Pancreas (tissue), 10 donors: ENCODE data around the gene CCNT1. TPM values are rescaled to one million over a fixed set of nuclear protein-coding genes. Genes with fewer than 3 reads are reported as not detected.
"Not testable (repeated sequence)": the region's sequence is repeated elsewhere in the genome, so short reads cannot be mapped to it uniquely, and the experiment has no call there.

Experiments
- ATAC-seq, 4 donors: fragments of 200-7000 bp; cut with Tn5 transposase; one replicate each; pipeline versions ENCODE4 v1.8.0 to v1.9.1; 2020; ENCODE audit warnings: mild to moderate bottlenecking in 4 of 4, moderate library complexity in 4 of 4
- DNase-seq, 6 donors: peaks; one replicate each; pipeline ENCODE4 v3.0.0-alpha.2; 2020
- FAIRE-seq: peaks from 2 replicates; lab custom pipeline; 2012; peaks lifted over from hg19 to GRCh38; lab: Jason Lieb, UNC
- H3K27ac ChIP-seq, 4 donors: fragments of 200-600 bp; sonication (generic); 1 replicate in 3 of 4; 2 replicates in 1 of 4; pipeline versions ENCODE4 v1.5.0 to v1.8.0; 2020
- H3K27me3 ChIP-seq, 4 donors: fragments of 200-600 bp; one replicate each; pipeline ENCODE4 v1.8.0; 2021
- H3K36me3 ChIP-seq, 3 donors: fragments of 200-600 bp; sonication (generic) in 1 of 3; one replicate each; pipeline versions ENCODE4 v1.5.0 to v1.8.0; 2020 to 2021
- H3K4me1 ChIP-seq, 3 donors: fragments of 200-600 bp; one replicate each; pipeline ENCODE4 v1.8.0; 2021
- H3K4me3 ChIP-seq, 4 donors: fragments of 200-600 bp; sonication (generic) in 2 of 4; one replicate each; pipeline versions ENCODE4 v1.5.0 to v1.8.0; 2020 to 2021
- H3K9me3 ChIP-seq, 4 donors: fragments of 200-600 bp; one replicate each; pipeline ENCODE4 v1.8.0; 2021
- CTCF ChIP-seq, 4 donors: fragments of 200-600 bp; sonication (generic) in 3 of 4; IDR thresholded peaks; one replicate each; pipeline versions ENCODE4 v1.5.0 to v1.8.0; 2021; ENCODE audit warnings: antibody characterized with exemption in 4 of 4
- WGBS, 2 donors: extraction: QIAGEN DNeasy Blood & Tissue Kit; methylation state at CpG; one replicate each; pipeline ENCODE4 v1.1.7; 2013; 5-methylcytosine and 5-hydroxymethylcytosine counted together
- intact Hi-C, 3 donors: fragments of 100-400 bp; cut with DNase I; formaldehyde crosslinking; loops; one replicate each; pipeline versions ENCODE4 v1.11.1 to v1.14.2; 2022
- polyA plus RNA-seq, 2 donors: library from polyadenylated mRNA; stranded (reverse); fragments of 200-250 nt; gene quantifications; one replicate each; pipeline ENCODE4 v1.2.3, GENCODE V29; 2013
- total RNA-seq, 6 donors: library from RNA; stranded (reverse); fragmentation: NEBNext Ultra II Directional in 4 of 6; extraction: Animal tissue kit (Norgen Biotek cat#: 25700) in 4 of 6; gene quantifications; one replicate each; pipeline versions ENCODE4 v1.2.1 to v1.2.4, GENCODE V29; 2021 to 2023
- donor health status: healthy with polysubstance abuse.
- donor health status: DM: no; HTN: no; CAD: no; lungs with moderate emphysema.
- donor health status: DM: no; HTN: no; CAD: no.
- donor health status: control.
- donor health status: control.
- donor health status: Bipolar disorder and iron deficiency.
- donor health status: DM: yes; HTN: yes; CAD: no.
- donor health status: DM: no; HTN: no; CAD: no.
- donor health status: DM: no; HTN: no; CAD: no.
- donor health status: DM: yes; HTN: yes; CAD: no.

The CCNT1 gene
- total and polyA plus RNA-seq, 8 donors = 3.7 to 21.2 (median 16.0) TPM

DNA sequence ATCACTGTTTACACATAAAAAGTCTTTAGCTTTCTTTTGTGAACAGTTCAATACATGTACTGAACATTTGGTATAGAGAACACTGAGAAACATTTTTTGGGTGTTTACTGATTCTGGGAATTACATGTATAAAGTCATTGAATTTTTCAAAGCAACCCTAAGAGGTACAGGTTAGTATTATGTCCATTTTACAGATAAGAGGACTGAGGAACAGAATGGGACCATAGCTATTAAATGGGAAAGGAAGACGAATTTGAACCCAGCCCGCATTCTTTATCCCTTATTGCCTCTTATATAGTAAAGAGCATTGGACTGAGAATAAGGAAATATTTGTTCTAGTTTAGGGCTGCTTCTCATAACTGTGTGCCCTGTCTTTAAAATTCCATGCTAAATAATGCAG, 33.6 kb downstream of the CCNT1 start:
- WGBS, 2 donors = 86 to 88% methylated on average over 2 of the region's 2 CpGs
- peaks cover 0 to 6% (median 0%) of the 10 kb centered on the region in 3 donors for H3K36me3 ChIP-seq

GRCh38 chr12:48682533-48682905, 34.0 kb downstream of the CCNT1 start:
- intact Hi-C loops, H3K9me3 ChIP-seq, ATAC-seq, DNase-seq, H3K27me3 ChIP-seq, FAIRE-seq, H3K36me3 ChIP-seq: not testable (repeated sequence)
- Histone ChIP-seq H3K4me3 (peak overlapping the region; percentile 42 to 89 (median 84)), H3K27ac (peak overlapping the region in 1 of 4 donors; percentile 85), H3K4me1 (peaks cover 14 to 30% (median 24%) of the 10 kb centered on the region in 3 donors)
- WGBS, 2 donors = 8 to 13% methylated on average over 19 of the region's 19 CpGs

More for the DNA sequence above, 33.6 kb downstream of the CCNT1 start:
- FAIRE-seq (no peak), DNase-seq (no peak), ATAC-seq (no peak)
- H3K4me1 ChIP-seq = peaks cover 14 to 30% (median 24%) of the 10 kb centered on the region in 3 donors
- no peaks in the 10 kb centered on the region for H3K27me3 ChIP-seq
- TF ChIP-seq CTCF (IDR thresholded peaks at IDR 0.05) = no peak
- no peaks in the 10 kb centered on the region for H3K9me3 ChIP-seq
- intact Hi-C loops = no loop called here
- no peak overlapping the region for H3K27ac ChIP-seq
- peak overlapping the region; percentile 42 to 89 (median 84) for H3K4me3 ChIP-seq

GRCh38 chr12:48681710-48682532, 34.6 kb downstream of the CCNT1 start, which contains the start of gene KANSL2:
Gene KANSL2, minus strand, starts transcription at chr12:48682238. Its CDS starts 606 bp downstream, at chr12:48681632.
- peaks cover 14 to 30% (median 24%) of the 10 kb centered on the region in 3 donors for H3K4me1 ChIP-seq
- H3K27me3 ChIP-seq = no peaks in the 10 kb centered on the region
- peak within 1 kb of the TSS; percentile 85 to 92 (median 88) for H3K27ac ChIP-seq
- TF ChIP-seq CTCF (IDR thresholded peaks at IDR 0.05) = no peak
- peak; percentile 91 for FAIRE-seq
- no peaks in the 10 kb centered on the region for H3K9me3 ChIP-seq
- H3K4me3 ChIP-seq = peak within 1 kb of the TSS; percentile 66 to 89 (median 84)
- ATAC-seq = peak; percentile 95 to 99 (median 97)
- intact Hi-C loops = no loop called here
- 0 to 1% methylated on average over 64 of the region's 64 CpGs for WGBS, 2 donors
- DNase-seq = peak; percentile 93 to 99 (median 98)
- peaks cover 0 to 6% (median 0%) of the 10 kb centered on the region in 3 donors for H3K36me3 ChIP-seq

DNA sequence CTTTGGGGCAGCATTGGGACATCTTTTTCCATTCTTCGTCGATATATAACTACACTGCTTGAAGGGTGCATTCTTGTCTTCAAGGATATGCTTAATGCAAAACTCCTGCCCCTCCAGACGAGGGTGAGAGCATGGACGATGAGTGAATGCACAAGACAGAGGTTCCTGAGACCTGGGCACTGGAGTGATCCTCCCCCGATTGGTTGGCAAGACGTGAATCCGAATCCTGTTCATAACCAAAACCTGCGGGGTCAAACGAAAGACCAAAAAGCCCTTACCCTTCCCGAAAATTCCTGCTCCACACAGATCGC, 35.2 kb downstream of the CCNT1 start:
- peaks cover 14 to 30% (median 24%) of the 10 kb centered on the region in 3 donors for H3K4me1 ChIP-seq
- peaks cover 0 to 6% (median 3%) of the 10 kb centered on the region in 3 donors for H3K36me3 ChIP-seq
- FAIRE-seq = no peak
- no peaks in the 10 kb centered on the region for H3K9me3 ChIP-seq
- H3K27me3 ChIP-seq = no peaks in the 10 kb centered on the region
- no peak for DNase-seq
- peak overlapping the region; percentile 66 to 89 (median 84) for H3K4me3 ChIP-seq
- peak; percentile 0 to 6 (median 2) for ATAC-seq
- TF ChIP-seq CTCF (IDR thresholded peaks at IDR 0.05) = no peak
- intact Hi-C loops = no loop called here
- 0% methylated on average over 11 of the region's 11 CpGs for WGBS, 2 donors
- peak overlapping the region in 3 of 4 donors; percentile 85 to 92 (median 85) for H3K27ac ChIP-seq

- intact Hi-C loops = no loop called here
- Histone ChIP-seq H3K27me3 (no peaks in the 10 kb centered on the region), H3K27ac (no peak overlapping the region), H3K9me3 (no peaks in the 10 kb centered on the region), H3K36me3 (peaks cover 0 to 8% (median 6%) of the 10 kb centered on the region in 3 donors), H3K4me3 (peak overlapping the region in 3 of 4 donors; percentile 83 to 89 (median 85)), H3K4me1 (peaks cover 14 to 30% (median 24%) of the 10 kb centered on the region in 3 donors)
- 72 to 79% methylated on average over 13 of the region's 13 CpGs for WGBS, 2 donors
- no peak for FAIRE-seq
- TF ChIP-seq CTCF (IDR thresholded peaks at IDR 0.05) = no peak
- DNase-seq = no peak
- ATAC-seq = no peak
Measured at GRCh38 chr12:48680861-48681260, 35.6 kb downstream of the CCNT1 start.
